ENCODE results near the gene WDR45B.
A peak's percentile ranks its signal among the peaks of the same experiment; 100 is the strongest.

The WDR45B gene

DNA sequence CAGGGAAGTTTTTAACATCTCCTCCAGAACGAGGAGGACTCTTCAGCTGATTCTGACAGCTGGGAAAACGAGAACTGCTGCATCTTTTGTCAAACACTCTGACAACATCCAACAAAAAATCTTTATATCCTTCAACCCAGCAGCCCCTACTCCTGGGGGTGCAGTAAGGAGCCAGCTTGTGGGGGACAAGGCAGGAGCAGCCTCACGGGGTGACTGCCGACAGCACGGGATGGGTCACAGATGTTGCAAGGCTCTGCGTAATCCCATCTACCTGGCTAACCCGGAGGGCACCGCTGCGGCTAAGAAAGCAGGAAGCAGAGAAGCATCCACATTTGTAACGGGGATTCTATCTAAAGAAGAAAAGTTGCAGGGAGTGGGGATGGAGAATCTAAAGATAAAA is 28.6 kb downstream of the WDR45B start:
- no peak for DNase-seq

DNA sequence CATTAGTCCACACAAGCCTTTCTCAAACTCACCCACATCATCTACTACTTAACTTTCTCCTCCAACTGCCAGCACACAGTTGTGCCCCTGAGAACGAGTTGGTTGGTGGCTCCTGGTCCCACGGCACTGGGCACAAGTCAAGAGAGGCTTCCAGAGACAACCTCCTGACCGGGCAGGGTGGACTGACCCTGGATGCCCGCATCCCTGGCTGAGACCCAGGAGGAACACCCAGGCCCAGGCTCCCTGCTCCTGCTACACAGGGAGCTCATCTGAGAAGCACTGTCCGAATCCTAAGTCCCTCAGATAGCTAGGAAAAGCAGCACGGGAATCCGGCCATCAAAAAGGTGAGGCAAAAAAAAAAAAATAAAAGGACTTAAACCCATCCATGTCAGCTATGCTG is 29.0 kb downstream of the WDR45B start:
- no peak for DNase-seq

DNA sequence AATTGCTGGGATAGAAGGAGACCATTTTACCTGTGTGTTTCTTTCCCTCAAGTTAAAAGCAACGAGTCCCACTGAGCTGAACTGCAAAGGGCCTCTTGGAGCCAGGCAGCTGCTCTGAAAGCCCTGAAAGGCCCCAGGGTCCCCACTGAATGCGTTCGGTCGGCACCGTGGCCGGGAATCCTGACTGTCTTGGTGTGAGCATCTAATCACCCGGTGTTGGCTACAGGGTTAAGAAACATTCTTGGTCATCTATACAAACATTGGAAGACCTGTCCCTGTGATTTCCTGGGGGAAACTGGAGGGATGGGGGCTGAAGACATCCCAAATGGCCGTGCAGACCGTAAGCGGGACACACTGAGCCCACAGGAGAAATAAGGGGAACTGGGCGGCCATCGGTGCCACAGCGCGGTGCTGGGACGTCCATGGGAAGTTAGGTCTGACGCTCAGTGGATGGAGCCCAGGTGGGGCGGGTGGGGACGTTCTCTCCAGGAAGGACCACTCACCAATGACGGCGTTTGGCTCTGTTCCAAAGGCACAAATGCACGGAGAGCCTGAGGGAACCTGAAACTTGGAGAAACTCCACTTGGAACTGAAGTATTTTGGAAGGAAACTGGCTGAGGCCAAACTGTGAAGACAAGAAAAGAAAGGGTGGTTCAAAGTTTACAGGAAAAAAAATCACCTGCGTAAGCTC is 32.1 kb downstream of the WDR45B start:
- no peak for DNase-seq

DNA sequence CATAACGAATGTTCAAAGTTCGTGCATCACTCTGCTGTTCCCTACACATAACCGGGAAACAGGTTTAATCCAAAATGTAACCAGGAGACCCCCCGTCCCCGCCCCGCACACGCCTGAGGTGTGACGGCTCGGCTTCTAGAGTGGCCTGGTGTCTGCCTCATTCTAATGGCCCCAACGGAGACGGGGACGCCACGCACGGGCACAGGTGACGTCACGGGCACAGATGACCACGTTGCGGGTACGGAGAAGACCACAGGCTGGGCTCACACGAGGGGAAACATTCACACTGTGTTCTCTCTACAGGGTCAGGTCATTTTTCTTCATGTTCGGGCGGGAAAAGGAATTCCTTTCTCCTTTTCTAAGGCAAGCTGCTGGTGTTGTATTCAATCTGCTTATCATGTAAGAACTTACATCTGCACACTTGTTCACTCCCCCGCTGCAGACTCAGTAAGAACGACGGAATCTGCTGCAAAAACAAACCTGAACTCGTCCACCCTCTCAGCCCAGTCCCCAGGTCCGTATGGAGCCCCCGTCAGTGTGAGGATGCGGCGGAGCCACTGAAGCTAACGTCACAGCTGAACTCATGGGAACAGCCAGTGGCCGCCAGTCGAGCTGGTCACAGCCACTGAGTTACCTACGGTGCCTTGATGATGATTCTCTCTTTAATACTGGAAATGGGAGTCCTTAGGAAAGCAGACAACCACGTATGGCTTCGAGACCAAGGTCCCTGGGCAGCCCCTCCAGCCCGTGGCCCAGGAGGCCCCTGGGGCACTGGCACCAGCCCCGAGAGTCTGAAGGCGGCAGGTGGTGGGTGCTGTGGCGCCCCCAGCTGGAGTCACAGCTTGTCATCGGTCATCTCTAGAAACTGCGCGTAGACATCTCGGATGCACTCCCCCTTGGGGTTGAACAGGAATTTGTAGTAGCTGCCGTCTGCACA is 32.9 kb downstream of the WDR45B start:
- DNase-seq = no peak

DNA sequence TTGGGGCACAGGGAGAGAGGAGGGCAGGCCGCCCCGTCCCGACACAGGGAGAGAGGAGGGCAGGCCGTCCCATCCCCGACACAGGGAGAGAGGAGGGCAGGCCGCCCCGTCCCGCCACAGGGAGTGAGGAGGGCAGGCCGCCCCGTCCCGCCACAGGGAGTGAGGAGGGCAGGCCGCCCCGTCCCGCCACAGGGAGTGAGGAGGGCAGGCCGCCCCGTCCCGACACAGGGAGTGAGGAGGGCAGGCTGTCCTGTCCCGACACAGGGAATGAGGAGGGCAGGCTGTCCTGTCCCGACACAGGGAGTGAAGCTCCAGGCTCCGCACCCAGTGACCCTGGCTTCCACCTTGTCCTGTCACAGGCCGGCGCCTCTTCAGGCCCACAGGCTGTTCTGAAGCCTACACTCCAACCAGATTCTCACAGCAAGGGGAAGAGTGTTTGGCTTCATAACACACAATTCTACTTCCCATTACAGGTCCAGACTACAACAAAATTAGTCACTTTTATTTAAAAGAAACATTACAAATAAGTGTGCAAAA is 34.1 kb downstream of the WDR45B start:
- no peak for DNase-seq

DNA sequence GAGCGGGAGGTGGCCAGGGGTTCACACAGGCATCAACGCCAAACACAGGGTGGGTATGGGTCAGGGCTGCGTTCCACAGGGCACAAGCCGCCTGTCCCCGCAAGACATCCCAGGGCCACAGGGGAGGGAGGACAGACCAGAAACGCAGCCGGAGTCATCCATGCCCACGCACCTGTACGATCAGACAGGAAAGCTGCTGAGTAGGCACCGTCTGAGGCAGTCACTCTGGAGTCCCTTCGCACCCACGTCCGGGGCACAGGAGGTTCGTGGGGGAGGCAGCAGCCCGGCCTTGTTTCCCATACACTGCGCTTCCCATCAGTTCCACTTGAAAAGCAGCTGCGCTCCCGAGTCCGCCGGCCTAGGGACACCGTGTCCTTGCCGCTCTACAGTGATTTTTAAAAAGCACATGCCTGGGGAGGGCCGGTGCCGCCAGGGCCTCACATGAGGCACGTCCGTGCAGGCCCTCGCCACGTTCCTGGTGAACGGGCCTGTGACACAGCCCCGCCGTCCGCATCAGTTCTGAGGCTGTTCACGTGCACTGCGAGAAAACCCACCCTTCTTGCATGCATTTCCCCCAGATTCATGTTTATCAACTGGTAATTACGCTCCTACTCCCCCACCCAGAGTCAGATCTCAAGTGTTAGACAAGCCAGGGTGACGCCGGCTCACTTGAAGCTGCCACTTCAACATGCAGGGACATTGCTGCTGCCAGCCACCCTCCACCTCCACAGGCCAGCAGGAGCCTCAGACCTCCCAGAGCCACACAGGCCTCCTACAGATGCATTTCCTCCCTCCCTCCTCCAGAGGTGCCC is 34.8 kb downstream of the WDR45B start:
- no peak for DNase-seq

DNA sequence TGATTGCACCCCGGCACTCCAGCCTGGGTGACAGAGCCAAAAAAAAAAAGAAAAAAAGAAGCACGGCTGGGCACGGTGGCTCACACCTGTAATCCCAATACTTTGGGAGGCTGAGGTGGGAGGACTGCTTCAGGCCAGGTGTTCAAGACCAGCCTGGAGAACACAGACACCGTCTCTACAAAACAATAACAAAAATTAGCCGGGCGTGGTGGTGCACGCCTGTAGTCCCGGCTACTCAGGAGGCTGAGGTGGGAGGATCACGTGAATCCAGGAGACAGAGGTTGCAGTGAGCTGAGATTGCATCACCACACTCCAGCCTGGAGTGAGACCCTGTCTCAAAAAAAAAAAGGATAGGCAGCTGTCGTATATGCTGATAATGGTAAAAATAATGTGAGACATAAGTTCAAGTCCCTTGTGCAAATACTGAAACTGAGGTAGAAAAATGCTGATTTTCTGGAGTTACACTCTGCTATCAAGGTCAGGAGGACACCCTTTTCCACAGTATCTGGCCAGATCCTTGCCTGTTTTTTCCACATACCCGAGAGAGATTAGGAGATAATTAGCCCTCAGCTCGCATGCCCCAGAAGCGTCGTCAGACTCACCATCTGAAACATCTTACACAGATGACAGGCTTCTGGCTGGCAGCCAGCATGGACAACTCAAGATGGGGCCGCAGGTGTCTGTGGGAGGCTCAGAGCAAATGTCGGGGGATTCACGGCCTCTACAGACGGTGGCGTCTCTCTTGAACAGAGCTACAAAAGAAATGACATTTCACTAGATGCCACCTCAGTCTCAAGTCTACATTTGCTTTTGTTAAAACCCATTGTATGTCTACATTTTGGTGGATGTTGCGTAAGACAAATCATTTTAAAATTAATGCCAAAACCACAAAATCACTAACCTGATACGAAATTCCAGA is 36.8 kb downstream of the WDR45B start:
- no peak for DNase-seq

DNA sequence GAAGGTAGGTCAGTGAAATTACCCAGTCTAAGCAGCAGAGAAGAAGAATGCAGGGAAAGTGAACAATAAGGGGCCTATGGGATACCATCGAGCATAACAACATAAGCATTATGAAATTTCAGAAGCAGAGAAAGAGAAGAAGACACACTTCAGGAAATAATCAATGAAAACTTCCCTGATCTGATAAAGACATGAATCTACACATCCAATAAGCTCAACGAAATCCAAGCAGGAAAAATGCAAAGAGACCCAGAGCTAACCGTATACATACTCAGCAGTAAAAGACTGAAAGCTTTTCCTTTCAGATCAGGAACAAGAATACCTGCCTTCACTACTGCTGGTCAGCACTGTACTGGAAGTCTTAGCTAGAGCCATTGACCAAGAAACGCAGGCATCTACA is 38.6 kb downstream of the WDR45B start:
- DNase-seq = no peak

DNA sequence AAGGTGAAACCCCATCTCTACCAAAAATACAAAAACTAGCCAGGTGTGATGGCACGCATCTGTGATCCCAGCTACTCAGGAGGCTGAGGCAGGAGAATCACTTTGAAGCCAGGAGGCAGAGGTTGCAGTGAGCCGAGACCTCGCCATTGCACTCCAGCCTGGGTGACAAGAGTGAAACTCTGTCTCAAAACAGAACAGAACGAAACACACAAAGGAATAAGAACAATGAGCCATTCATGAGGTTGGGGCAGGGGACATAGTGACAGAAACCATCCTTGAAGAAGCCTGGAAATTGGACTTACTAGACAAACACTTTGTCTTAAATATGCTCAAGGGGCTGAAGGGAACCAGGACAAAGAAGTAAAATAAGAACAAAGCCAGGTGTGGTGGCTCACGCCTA is 39.4 kb downstream of the WDR45B start:
- DNase-seq = no peak

DNA sequence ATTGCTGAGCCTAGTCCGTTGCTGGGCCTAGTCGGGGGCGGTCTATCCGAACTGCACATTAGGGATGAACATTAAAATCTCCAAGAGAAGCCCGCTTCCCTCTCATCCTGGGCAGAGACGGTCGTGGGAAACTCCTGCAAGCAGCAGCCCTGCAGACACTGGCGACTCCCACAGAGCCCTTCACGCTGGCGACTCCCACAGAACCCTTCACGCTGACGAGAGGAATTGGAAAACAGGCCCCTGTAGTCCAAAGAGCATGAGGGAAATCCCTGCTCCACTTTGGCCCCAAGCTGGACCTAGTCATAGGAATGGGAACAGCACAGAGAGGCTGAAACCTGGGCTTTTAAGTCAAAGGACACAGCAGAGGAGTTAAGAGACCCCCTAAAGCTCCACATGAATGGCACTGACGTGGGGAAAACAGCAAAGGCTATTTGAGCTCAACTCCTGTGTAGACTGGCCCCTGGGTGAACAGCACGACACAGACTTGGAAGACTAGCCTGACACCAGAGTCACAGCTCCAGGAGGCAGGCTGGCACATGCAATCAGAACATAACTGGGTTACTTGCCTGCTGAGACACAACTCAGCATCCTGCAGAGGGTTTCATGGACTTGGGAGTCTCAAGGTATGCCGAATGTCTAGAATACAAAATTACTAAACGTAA is 42.2 kb downstream of the WDR45B start:
- no peak for DNase-seq

DNA sequence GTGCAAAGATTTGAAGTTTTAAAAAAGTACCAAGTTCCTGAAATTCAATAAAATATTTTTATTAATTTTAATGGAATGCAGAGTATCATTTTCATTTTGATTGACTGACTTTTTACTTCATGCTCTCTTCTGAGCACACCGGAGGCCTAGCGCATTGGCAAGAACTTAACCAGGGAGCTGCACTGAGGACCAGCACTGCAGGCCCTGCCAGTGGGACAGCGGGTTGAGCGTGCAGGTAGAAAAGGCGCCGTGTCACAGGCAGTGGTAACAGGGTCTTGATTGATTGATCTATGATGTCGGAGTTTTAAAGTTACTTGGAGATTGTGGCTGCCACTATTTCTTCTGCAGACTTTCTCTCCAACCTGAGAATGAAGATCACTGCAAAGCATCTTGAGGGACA is 43.7 kb downstream of the WDR45B start:
- DNase-seq = no peak

DNA sequence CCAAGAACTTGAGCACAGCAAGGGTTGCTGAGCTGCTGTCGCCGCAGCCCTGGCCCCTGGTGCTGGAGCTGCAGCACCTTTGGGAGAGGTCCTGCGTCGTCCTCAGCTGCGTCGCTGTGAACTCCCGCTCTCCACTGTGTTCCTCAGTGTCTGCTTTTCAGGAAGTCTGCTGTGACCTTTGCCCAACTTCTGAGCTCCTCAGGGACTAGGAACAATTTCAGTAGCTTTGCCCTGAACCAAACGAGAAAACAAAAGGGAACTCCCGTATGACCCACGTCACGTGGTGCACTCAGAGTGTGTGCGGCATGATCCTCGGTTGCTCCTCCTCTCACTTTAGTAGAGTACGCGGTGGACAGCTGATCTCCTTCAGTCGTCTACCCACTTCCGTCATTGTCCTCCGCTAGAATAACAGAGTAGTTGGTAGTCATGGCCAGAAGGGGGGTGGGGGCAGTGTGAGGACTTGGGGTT is 44.2 kb downstream of the WDR45B start:
- peak; percentile 71 for DNase-seq

DNA sequence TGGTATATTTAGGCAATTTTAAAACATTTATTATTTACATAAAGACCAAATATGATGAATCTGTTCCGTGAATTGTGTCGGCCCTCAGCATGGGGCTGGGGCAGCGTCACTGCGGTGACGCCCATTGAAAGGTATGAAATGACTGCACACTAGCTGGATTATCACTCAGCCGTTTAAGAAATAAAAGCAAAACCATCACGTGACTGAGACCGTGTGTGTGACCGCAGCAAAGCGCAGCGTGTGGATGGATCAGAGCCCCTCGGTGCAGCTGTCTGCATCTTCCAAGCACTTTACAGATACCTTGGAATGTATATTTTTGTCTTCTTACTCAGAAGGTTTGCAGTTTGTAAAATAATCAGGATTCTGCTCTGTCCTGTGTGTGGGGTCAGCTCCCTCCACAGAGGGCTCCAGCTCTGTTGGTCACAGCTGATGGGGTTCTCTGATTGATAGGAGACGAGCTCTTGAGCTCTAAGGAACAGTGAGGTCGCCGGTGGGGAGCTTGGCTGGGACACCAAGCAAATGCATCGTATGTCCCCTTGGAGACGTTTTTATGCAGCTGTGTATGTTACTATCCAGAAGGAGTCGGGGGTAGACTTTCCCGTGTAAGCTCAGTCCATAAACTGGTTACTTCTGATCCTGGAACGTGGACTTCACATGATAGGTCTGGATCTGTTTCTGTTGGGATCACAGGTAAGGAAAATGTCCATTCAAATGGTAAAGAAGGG is 45.1 kb downstream of the WDR45B start:
- no peak for DNase-seq

DNA sequence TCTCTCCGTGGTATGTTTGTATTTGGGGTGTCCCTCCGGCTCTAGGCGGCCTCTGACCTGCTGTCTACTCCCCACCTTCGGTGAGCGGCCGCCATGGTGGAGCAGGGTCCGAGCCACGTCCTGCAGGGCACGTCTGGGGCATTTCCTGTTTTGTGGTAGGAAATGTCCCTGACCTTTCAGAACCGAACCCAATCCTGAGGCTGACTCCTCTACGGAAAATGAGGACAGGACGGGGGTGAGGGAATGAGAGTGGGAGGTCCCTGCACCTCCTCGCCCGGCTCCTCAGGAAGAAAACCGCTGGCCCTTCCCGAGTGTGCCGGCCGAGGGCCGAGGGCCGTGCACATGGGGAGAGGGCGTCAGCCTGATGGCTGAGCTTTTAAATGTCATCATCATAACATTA is 45.8 kb downstream of the WDR45B start:
- no peak for DNase-seq

DNA sequence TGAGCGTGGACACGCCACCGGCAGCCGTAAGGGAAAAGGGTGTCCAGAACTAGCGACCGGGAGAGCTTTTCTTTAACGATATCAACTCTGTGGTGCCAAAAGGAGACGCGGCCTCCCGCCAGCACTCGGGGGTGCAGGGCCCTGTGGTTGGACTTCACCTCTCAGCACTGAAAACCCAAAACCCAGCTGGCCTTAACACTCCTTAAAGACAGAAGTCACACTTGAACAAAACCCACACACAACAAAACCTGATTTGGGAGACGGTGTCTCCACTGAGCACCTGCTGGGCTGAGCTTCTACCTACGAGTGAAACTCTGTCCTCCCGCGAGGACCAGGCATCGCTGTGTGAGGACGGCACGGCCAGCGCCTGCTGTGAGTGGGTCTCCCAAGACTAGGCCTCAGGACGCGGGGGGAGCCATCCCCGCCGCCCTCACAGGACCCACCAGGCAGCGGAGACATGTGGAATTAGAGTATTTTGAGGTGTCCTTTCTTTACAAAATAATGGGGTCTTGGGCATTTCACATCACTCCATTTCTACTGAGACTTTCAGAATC is 46.7 kb downstream of the WDR45B start:
- DNase-seq = no peak

DNA sequence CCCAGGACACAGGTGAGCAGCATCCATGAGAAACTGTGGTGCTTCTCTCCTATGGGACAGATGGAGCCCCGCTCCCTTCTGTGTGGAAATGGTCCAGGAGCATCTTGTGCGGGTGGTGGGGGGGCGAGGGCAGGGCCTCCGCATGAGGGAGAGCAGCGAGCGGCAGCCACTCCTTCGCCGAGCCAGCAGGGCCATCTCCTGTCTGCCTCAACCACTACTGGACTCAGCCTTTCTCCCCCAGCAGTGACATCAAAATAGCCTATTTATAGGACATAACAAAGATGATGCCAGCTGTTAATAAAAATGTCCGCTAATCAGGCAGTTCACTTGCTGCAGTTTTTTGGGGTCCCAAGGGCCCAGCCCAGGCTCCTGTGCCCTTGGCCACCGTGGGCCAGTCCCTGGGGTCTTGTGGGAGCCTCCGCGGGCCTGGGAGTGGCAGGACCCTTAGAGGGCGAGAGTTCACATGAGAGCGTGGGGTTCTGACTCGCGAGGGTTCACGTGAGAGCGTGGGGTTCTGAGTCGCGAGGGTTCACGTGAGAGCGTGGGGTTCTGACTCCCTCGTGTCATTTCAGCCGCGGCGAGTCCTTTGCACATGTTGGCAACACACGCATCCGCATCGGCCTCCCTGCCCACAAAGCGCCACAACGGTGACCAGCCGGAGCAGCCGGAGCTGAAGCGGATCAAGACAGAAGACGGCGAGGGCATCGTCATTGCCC is 47.4 kb downstream of the WDR45B start:
- DNase-seq = no peak

DNA sequence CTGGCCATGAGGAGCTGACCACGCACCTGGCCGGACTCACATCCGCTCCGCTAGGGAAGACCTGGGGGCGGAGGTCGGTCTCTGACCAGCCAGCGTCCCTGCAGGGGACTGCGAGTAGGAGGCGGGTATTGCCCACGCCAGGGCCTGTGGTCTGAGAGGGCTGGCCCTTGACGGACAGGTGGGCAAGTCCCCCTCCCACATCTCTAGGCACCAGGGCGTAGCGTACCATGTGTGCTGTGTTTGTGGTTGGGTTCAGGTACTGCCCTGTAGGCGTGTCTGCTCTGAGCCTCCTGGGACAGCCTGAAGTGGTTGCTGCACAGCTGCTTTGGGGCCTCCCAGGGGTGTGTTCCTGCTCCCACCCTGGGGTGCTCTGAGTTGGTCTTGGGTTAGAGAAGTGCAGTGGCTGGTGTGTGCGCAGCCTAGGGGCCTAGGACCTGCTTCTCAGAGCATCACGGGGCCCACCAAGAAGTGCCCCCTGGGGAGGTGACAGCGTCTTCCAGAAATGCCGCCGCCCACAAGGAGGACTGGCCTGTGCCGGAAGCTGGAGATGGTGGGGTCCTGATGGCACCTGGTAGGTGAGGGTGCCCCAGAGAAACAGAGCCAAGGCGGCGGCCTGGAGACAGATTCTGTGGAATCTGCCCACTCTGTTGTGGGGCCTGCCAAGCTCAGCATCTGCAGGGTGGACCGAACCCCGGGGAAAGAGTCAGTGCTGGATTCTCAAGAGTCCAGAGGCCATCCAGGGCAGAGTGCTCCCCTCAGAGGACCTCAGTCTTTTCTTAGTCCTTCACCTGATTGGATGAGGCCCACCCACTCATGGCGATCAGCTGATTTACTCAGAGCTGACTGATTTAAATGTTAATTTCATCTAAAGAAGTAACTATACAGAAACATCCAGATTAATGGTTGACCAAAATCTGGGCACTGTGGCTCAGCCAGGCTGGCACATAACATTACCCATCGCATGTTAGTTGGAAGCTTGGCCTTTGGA is 48.3 kb downstream of the WDR45B start:
- no peak for DNase-seq

Measured in GF-D8 (cell line).